Immature natural killer cell (primary cell): ENCODE measurements around the gene POLR2F. TPM values are rescaled to one million over a fixed set of nuclear protein-coding genes. Genes with fewer than 3 reads are reported as not detected.
"Not testable (repeated sequence)": the region's sequence is repeated elsewhere in the genome, so short reads cannot be mapped to it uniquely, and the experiment has no call there.

Source experiments
- DNase-seq, 3 donors: peaks; one replicate each; pipeline ENCODE4 v3.0.0; 2022; ENCODE audit warnings: mixed read lengths in 1 of 3
- H3K27ac Mint-ChIP-seq, 6 donors: one replicate each; pipeline ENCODE4 v1.8.0; 2020; ENCODE audit warnings: mixed read lengths in 6 of 6, mild to moderate bottlenecking in 5 of 6, inconsistent platforms in 4 of 6, moderate library complexity in 3 of 6
- H3K27me3 Mint-ChIP-seq, 3 donors: one replicate each; pipeline ENCODE4 v1.8.0; 2020 to 2021; ENCODE audit warnings: low read depth in 3 of 3, mild to moderate bottlenecking in 3 of 3, mixed read lengths in 3 of 3, moderate library complexity in 3 of 3, inconsistent platforms in 1 of 3
- H3K36me3 Mint-ChIP-seq, 3 donors: one replicate each; pipeline ENCODE4 v1.8.0; 2020; ENCODE audit warnings: mixed read lengths in 3 of 3, inconsistent platforms in 2 of 3, mild to moderate bottlenecking in 2 of 3
- H3K4me1 Mint-ChIP-seq, 2 donors: one replicate each; pipeline ENCODE4 v1.8.0; 2020; ENCODE audit warnings: inconsistent platforms in 2 of 2, mild to moderate bottlenecking in 2 of 2, mixed read lengths in 2 of 2, moderate library complexity in 1 of 2
- H3K4me3 Mint-ChIP-seq, 5 donors: one replicate each; pipeline ENCODE4 v1.8.0; 2020; ENCODE audit warnings: mild to moderate bottlenecking in 5 of 5, mixed read lengths in 5 of 5, inconsistent platforms in 3 of 5, moderate library complexity in 3 of 5
- H3K9me3 Mint-ChIP-seq, 6 donors: one replicate each; pipeline ENCODE4 v1.8.0; 2020; ENCODE audit warnings: mild to moderate bottlenecking in 6 of 6, mixed read lengths in 6 of 6, inconsistent platforms in 4 of 6, moderate library complexity in 3 of 6
- polyA plus RNA-seq, 3 donors: library from polyadenylated mRNA; unstranded; fragments of 300-500 nt; fragmentation: Illumina TruSeq; gene quantifications; one replicate each; pipeline ENCODE4 v1.2.3, GENCODE V29; 2021

POLR2F gene
- polyA plus RNA-seq, 3 donors from 2014 or later, result 181 to 275 (median 203) TPM

GRCh38 chr22:37930270-37930951 lies 23.1 kb upstream of the POLR2F start:
- Mint-ChIP-seq H3K27me3 (peaks cover 0 to 3% (median 0%) of the 10 kb centered on the region in 3 donors), H3K36me3 (peaks cover 0 to 9% (median 8%) of the 10 kb centered on the region in 3 donors), H3K4me3 (no peak overlapping the region), H3K9me3 (no peaks in the 10 kb centered on the region), H3K4me1 (peaks cover 8 to 10% of the 10 kb centered on the region in 2 donors), H3K27ac (peak overlapping the region in 1 of 6 donors; percentile 23)
- no peak for DNase-seq

- DNase-seq, result no peak
- H3K27me3 Mint-ChIP-seq, result peaks cover 0 to 3% (median 0%) of the 10 kb centered on the region in 3 donors
- H3K27ac Mint-ChIP-seq, result peak overlapping the region in 1 of 6 donors; percentile 32
- H3K4me3 Mint-ChIP-seq, result no peak overlapping the region
- H3K36me3 Mint-ChIP-seq, result peaks cover 0 to 9% (median 8%) of the 10 kb centered on the region in 3 donors
- H3K9me3 Mint-ChIP-seq, result no peaks in the 10 kb centered on the region
- H3K4me1 Mint-ChIP-seq, result peaks cover 8 to 10% of the 10 kb centered on the region in 2 donors
Measured at GRCh38 chr22:37930952-37931440, 22.5 kb upstream of the POLR2F start.

GRCh38 chr22:37931893-37932389 lies 21.6 kb upstream of the POLR2F start:
- Mint-ChIP-seq H3K27ac (no peak overlapping the region), H3K9me3 (no peaks in the 10 kb centered on the region), H3K36me3 (peaks cover 0 to 9% (median 8%) of the 10 kb centered on the region in 3 donors), H3K4me1 (peaks cover 8 to 10% of the 10 kb centered on the region in 2 donors), H3K27me3 (peaks cover 0 to 3% (median 0%) of the 10 kb centered on the region in 3 donors), H3K4me3 (no peak overlapping the region)
- DNase-seq, result no peak

GRCh38 chr22:37932401-37932800 lies 21.1 kb upstream of the POLR2F start:
- H3K36me3 Mint-ChIP-seq, result peaks cover 0 to 9% (median 8%) of the 10 kb centered on the region in 3 donors
- H3K27me3 Mint-ChIP-seq, result peaks cover 0 to 3% (median 0%) of the 10 kb centered on the region in 3 donors

GRCh38 chr22:37932821-37933578 lies 20.5 kb upstream of the POLR2F start:
- no peaks in the 10 kb centered on the region for H3K9me3 Mint-ChIP-seq
- H3K27me3 Mint-ChIP-seq, result peaks cover 0 to 3% (median 0%) of the 10 kb centered on the region in 3 donors
- H3K27ac Mint-ChIP-seq, result peak overlapping the region in 1 of 6 donors; percentile 28
- H3K36me3 Mint-ChIP-seq, result peaks cover 0 to 13% (median 11%) of the 10 kb centered on the region in 3 donors
- DNase-seq, result no peak
- H3K4me3 Mint-ChIP-seq, result no peak overlapping the region
- H3K4me1 Mint-ChIP-seq, result peaks cover 8 to 10% of the 10 kb centered on the region in 2 donors

More at GRCh38 chr22:37932401-37932800, 21.1 kb upstream of the POLR2F start:
- H3K9me3 Mint-ChIP-seq, result no peaks in the 10 kb centered on the region
- no peak for DNase-seq
- no peak overlapping the region for H3K27ac Mint-ChIP-seq
- no peak overlapping the region for H3K4me3 Mint-ChIP-seq
- peaks cover 8 to 10% of the 10 kb centered on the region in 2 donors for H3K4me1 Mint-ChIP-seq

GRCh38 chr22:37933711-37934376 lies 19.7 kb upstream of the POLR2F start:
- Mint-ChIP-seq H3K27ac (peak overlapping the region in 3 of 6 donors; percentile 31 to 64 (median 45)), H3K36me3 (peaks cover 0 to 10% (median 6%) of the 10 kb centered on the region in 3 donors)

GRCh38 chr22:37940698-37941376 lies 12.7 kb upstream of the POLR2F start:
- no peak for DNase-seq
- Mint-ChIP-seq H3K4me1 (no peaks in the 10 kb centered on the region), H3K4me3 (no peak overlapping the region), H3K9me3 (no peaks in the 10 kb centered on the region), H3K36me3 (peaks cover 0 to 22% (median 3%) of the 10 kb centered on the region in 3 donors), H3K27me3 (no peaks in the 10 kb centered on the region), H3K27ac (peak overlapping the region in 1 of 6 donors; percentile 71)

More at GRCh38 chr22:37933711-37934376, 19.7 kb upstream of the POLR2F start:
- Mint-ChIP-seq H3K9me3 (no peaks in the 10 kb centered on the region), H3K4me3 (no peak overlapping the region), H3K27me3 (peaks cover 0 to 3% (median 0%) of the 10 kb centered on the region in 3 donors), H3K4me1 (peaks cover 8 to 10% of the 10 kb centered on the region in 2 donors)
- peak; percentile 64 to 66 (median 65) for DNase-seq

GRCh38 chr22:37942133-37942532 lies 11.4 kb upstream of the POLR2F start:
- H3K27ac Mint-ChIP-seq, result no peak overlapping the region
- no peaks in the 10 kb centered on the region for H3K4me1 Mint-ChIP-seq
- DNase-seq, result no peak
- peaks cover 0 to under 1% (median 0%) of the 10 kb centered on the region in 3 donors for H3K27me3 Mint-ChIP-seq
- H3K4me3 Mint-ChIP-seq, result no peak overlapping the region
- peaks cover 0 to 22% (median 3%) of the 10 kb centered on the region in 3 donors for H3K36me3 Mint-ChIP-seq
- no peaks in the 10 kb centered on the region for H3K9me3 Mint-ChIP-seq

- H3K27me3 Mint-ChIP-seq, result peaks cover 0 to 2% (median 0%) of the 10 kb centered on the region in 3 donors
- no peaks in the 10 kb centered on the region for H3K9me3 Mint-ChIP-seq
- no peak overlapping the region for H3K4me3 Mint-ChIP-seq
- no peak for DNase-seq
- H3K27ac Mint-ChIP-seq, result no peak overlapping the region
- peaks cover 0 to 18% (median 0%) of the 10 kb centered on the region in 3 donors for H3K36me3 Mint-ChIP-seq
- H3K4me1 Mint-ChIP-seq, result no peaks in the 10 kb centered on the region
Measured at GRCh38 chr22:37943136-37943824, 10.2 kb upstream of the POLR2F start.

- H3K27me3 Mint-ChIP-seq, result peaks cover 0 to 2% (median 0%) of the 10 kb centered on the region in 3 donors
- no peak overlapping the region for H3K27ac Mint-ChIP-seq
- H3K4me1 Mint-ChIP-seq, result no peaks in the 10 kb centered on the region
- no peak overlapping the region for H3K4me3 Mint-ChIP-seq
- H3K36me3 Mint-ChIP-seq, result peaks cover 0 to 18% (median 0%) of the 10 kb centered on the region in 3 donors
- no peak for DNase-seq
- H3K9me3 Mint-ChIP-seq, result no peaks in the 10 kb centered on the region
Measured at GRCh38 chr22:37943825-37944198, 9.7 kb upstream of the POLR2F start.

GRCh38 chr22:37944423-37944822 lies 9.1 kb upstream of the POLR2F start:
- H3K27ac Mint-ChIP-seq, H3K4me3 Mint-ChIP-seq, H3K9me3 Mint-ChIP-seq, H3K4me1 Mint-ChIP-seq, DNase-seq, H3K27me3 Mint-ChIP-seq: not testable (repeated sequence)
- peaks cover 0 to 18% (median 0%) of the 10 kb centered on the region in 3 donors for H3K36me3 Mint-ChIP-seq

- H3K9me3 Mint-ChIP-seq, DNase-seq, H3K27me3 Mint-ChIP-seq, H3K4me3 Mint-ChIP-seq, H3K4me1 Mint-ChIP-seq, H3K36me3 Mint-ChIP-seq, H3K27ac Mint-ChIP-seq: not testable (repeated sequence)
Measured at GRCh38 chr22:37947142-37947795, 6.2 kb upstream of the POLR2F start.
